ENCODE data around the gene BPIFB3.

DNA sequence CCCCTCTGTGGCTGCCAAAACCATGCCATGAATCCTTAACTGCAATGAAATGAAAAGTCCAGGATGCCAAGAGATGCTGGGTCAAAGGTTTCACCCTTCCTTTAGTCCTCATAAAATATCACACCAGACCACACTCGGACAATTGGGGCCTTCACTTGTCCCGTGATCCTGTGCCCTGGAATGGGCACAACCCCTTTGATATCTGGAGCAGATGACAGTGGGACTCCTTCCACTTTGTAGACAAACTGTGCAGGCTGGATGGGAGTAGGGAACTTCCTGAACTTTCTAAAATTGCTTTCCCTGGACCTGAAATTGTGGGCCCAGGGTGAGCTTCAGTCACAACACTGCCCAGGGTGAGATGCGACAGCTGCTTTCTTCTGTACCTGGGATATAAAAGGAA, 31.8 kb upstream of the BPIFB3 start:
- no peak for TF ChIP-seq ZNF274 (IDR thresholded peaks at IDR 0.05; ENCODE audit: low read depth, low read length)
- TF ChIP-seq YY1 (IDR thresholded peaks at IDR 0.05; ENCODE audit: insufficient read depth, insufficient read length) = no peak
- no peak for TF ChIP-seq SUZ12 (IDR thresholded peaks at IDR 0.05; ENCODE audit: extremely low read depth, insufficient read depth, insufficient read length)

All from NT2/D1 (cell line).